Right lobe of liver (tissue), 6 donors: ENCODE data around the gene STAM. TPM values are rescaled to one million over a fixed set of nuclear protein-coding genes. Genes with fewer than 3 reads are reported as not detected.

Experiments
- ATAC-seq, 4 donors: fragments of 200-7000 bp; cut with Tn5 transposase; one replicate each; pipeline ENCODE4 v1.9.1; 2020; ENCODE audit warnings: mild to moderate bottlenecking in 4 of 4, moderate library complexity in 4 of 4
- DNase-seq, 3 donors: peaks; one replicate each; pipeline ENCODE4 v3.0.0-alpha.2; 2020
- H3K27ac ChIP-seq, 3 donors: fragments of 200-600 bp; one replicate each; pipeline ENCODE4 v1.8.0; 2022
- H3K27me3 ChIP-seq, 2 donors: fragments of 200-600 bp; one replicate each; pipeline ENCODE4 v1.8.0; 2022
- H3K36me3 ChIP-seq, 4 donors: fragments of 200-600 bp; sonication (generic) in 1 of 4; one replicate each; pipeline versions ENCODE4 v1.5.1 to v1.8.0; 2017 to 2022; ENCODE audit warnings: control low read depth in 1 of 4
- H3K4me1 ChIP-seq, 4 donors: fragments of 200-600 bp; sonication (generic) in 1 of 4; one replicate each; pipeline versions ENCODE4 v1.5.1 to v1.8.0; 2017 to 2022; ENCODE audit warnings: control low read depth in 1 of 4
- H3K4me3 ChIP-seq, 3 donors: fragments of 200-600 bp; one replicate each; pipeline ENCODE4 v1.8.0; 2022
- H3K9me3 ChIP-seq, 4 donors: fragments of 200-600 bp; sonication (generic) in 1 of 4; one replicate each; pipeline versions ENCODE4 v1.5.1 to v1.8.0; 2017 to 2022; ENCODE audit warnings: control low read depth in 1 of 4
- CTCF ChIP-seq, 4 donors: fragments of 200-600 bp in 3 of 4; fragments of 450-650 bp in 1 of 4; IDR thresholded peaks; one replicate each; pipeline versions ENCODE4 v1.5.1 to v1.8.0; 2016 to 2022; ENCODE audit warnings: antibody characterized with exemption in 4 of 4, mild to moderate bottlenecking in 2 of 4
- POLR2A ChIP-seq: fragments of 450-650 bp; IDR thresholded peaks from one replicate; pipeline ENCODE4 v1.6.1; 2017; ENCODE audit warnings: antibody characterized with exemption, mild to moderate bottlenecking
- WGBS: methylation state at CpG from one replicate; pipeline ENCODE4 v1.1.6; 2018; ENCODE audit warnings: low coverage, low lambda C conversion rate; ENCODE audit not compliant: insufficient coverage; ENCODE audit errors: missing lambda C conversion rate; 5-methylcytosine and 5-hydroxymethylcytosine counted together
- intact Hi-C, 2 donors: fragments of 100-400 bp; cut with DNase I; formaldehyde crosslinking; loops; one replicate each; pipeline versions ENCODE4 v1.11.2 to v1.14.1; 2022
- total RNA-seq, 6 experiments: library from RNA; depleted of rRNA in 2 of 6; stranded (reverse); fragments of >200 nt in 2 of 6; fragmentation: NEBNext Ultra II Directional in 3 of 6; extraction: Animal tissue kit (Norgen Biotek cat#: 25700) in 3 of 6; gene quantifications; one replicate each; pipeline versions ENCODE4 v1.1.0 to v1.2.4, GENCODE V29; 2016 to 2023
- donor health status: DM: no; HTN: yes; CAD: no.
- donor health status: DM: no; HTN: no; CAD: no.
- donor health status: DM: no; HTN: no; CAD: no.
- donor health status: DM: no; HTN: yes; CAD: no.
- donor health status: DM: no; HTN: yes; CAD: no.

Gene STAM
- total RNA-seq, 6 experiments from 2014 or later = 7.9 to 13.4 (median 8.2) TPM

- ATAC-seq (peak; percentile 53 to 68 (median 66)), DNase-seq (peak in 1 of 3 donors; percentile 27)
- Histone ChIP-seq H3K27me3 (no peaks in the 10 kb centered on the region), H3K4me3 (no peak overlapping the region), H3K4me1 (no peaks in the 10 kb centered on the region), H3K9me3 (no peaks in the 10 kb centered on the region), H3K27ac (no peak overlapping the region), H3K36me3 (no peaks in the 10 kb centered on the region)
- WGBS = 34% methylated on average over 11 of the region's 12 CpGs
- TF ChIP-seq CTCF (IDR thresholded peaks at IDR 0.05) (peak; percentile 61 to 74 (median 66)), POLR2A (no peak)
- intact Hi-C loops = loop anchor here (10.0 kb wide), 2 partner anchors 122 to 132 kb away; partner anchors contain the start of gene HACD1 (in 1 of the 2)
Observed at GRCh38 chr10:17737027-17737965, 93.3 kb downstream of the STAM start.

- 67% methylated on average over 1 of the region's 1 CpG for WGBS
- no peaks in the 10 kb centered on the region for H3K36me3 ChIP-seq
- no peak for ATAC-seq
- intact Hi-C loops = no loop called here
- H3K4me1 ChIP-seq = no peaks in the 10 kb centered on the region
- no peaks in the 10 kb centered on the region for H3K9me3 ChIP-seq
- no peaks in the 10 kb centered on the region for H3K27me3 ChIP-seq
- H3K27ac ChIP-seq = no peak overlapping the region
- DNase-seq = no peak
- TF ChIP-seq POLR2A = no peak
- TF ChIP-seq CTCF (IDR thresholded peaks at IDR 0.05) = no peak
- no peak overlapping the region for H3K4me3 ChIP-seq
Observed at GRCh38 chr10:17740668-17741067, 96.7 kb downstream of the STAM start.

- ATAC-seq = peak; percentile 47 to 71 (median 63)
- no peak overlapping the region for H3K4me3 ChIP-seq
- intact Hi-C loops = no loop called here
Observed at GRCh38 chr10:17742918-17743317, 99.0 kb downstream of the STAM start.

GRCh38 chr10:17743437-17743836, 99.5 kb downstream of the STAM start:
- intact Hi-C loops = no loop called here
- Histone ChIP-seq H3K27me3 (no peaks in the 10 kb centered on the region), H3K27ac (no peak overlapping the region), H3K9me3 (no peaks in the 10 kb centered on the region), H3K4me3 (no peak overlapping the region), H3K4me1 (no peaks in the 10 kb centered on the region), H3K36me3 (no peaks in the 10 kb centered on the region)
- WGBS = 73% methylated on average over 3 of the region's 3 CpGs
- DNase-seq = no peak
- no peak for TF ChIP-seq POLR2A
- no peak for ATAC-seq

More at GRCh38 chr10:17742918-17743317, 99.0 kb downstream of the STAM start:
- Histone ChIP-seq H3K27ac (no peak overlapping the region), H3K36me3 (no peaks in the 10 kb centered on the region), H3K4me1 (no peaks in the 10 kb centered on the region), H3K27me3 (no peaks in the 10 kb centered on the region), H3K9me3 (no peaks in the 10 kb centered on the region)
- WGBS = 20% methylated on average over 14 of the region's 14 CpGs
- peak in 2 of 3 donors; percentile 49 to 59 for DNase-seq
- peak; percentile 77 to 82 (median 79) for TF ChIP-seq CTCF (IDR thresholded peaks at IDR 0.05)
- no peak for TF ChIP-seq POLR2A

- intact Hi-C loops = no loop called here
Observed at GRCh38 chr10:17744341-17744861, 100.5 kb downstream of the STAM start.

More at GRCh38 chr10:17744341-17744861, 100.5 kb downstream of the STAM start:
- 43% methylated on average over 6 of the region's 6 CpGs for WGBS
- Histone ChIP-seq H3K36me3 (no peaks in the 10 kb centered on the region), H3K9me3 (no peaks in the 10 kb centered on the region), H3K27me3 (no peaks in the 10 kb centered on the region), H3K27ac (peak overlapping the region in 1 of 3 donors; percentile 3), H3K4me1 (no peaks in the 10 kb centered on the region), H3K4me3 (no peak overlapping the region)
- DNase-seq (no peak), ATAC-seq (peak; percentile 56 to 84 (median 64))
- TF ChIP-seq POLR2A = no peak
- no peak for TF ChIP-seq CTCF (IDR thresholded peaks at IDR 0.05)
